ENCODE data around the gene CDK5RAP2.

GRCh38 chr9:120465685-120466407 lies 114.1 kb downstream of the CDK5RAP2 start:
- TF ChIP-seq, protein P1, sequence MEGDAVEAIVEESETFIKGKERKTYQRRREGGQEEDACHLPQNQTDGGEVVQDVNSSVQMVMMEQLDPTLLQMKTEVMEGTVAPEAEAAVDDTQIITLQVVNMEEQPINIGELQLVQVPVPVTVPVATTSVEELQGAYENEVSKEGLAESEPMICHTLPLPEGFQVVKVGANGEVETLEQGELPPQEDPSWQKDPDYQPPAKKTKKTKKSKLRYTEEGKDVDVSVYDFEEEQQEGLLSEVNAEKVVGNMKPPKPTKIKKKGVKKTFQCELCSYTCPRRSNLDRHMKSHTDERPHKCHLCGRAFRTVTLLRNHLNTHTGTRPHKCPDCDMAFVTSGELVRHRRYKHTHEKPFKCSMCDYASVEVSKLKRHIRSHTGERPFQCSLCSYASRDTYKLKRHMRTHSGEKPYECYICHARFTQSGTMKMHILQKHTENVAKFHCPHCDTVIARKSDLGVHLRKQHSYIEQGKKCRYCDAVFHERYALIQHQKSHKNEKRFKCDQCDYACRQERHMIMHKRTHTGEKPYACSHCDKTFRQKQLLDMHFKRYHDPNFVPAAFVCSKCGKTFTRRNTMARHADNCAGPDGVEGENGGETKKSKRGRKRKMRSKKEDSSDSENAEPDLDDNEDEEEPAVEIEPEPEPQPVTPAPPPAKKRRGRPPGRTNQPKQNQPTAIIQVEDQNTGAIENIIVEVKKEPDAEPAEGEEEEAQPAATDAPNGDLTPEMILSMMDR (conservative IDR thresholded peaks at IDR 0.05; ENCODE audit: low read length), result no peak
- TF ChIP-seq EZH2phosphoT487 (IDR thresholded peaks at IDR 0.05; ENCODE audit: borderline replicate concordance), result no peak
